HG03025 (cell line): ENCODE measurements around the gene GLRA1.
A peak's percentile ranks its signal among the peaks of the same experiment; 100 is the strongest.
"Not testable (repeated sequence)": the region's sequence is repeated elsewhere in the genome, so short reads cannot be mapped to it uniquely, and the experiment has no call there.

Experiments
- ATAC-seq: cut with Tn5 transposase; IDR thresholded peaks from one replicate; pipeline ENCODE4 v1.9.1; 2021; ENCODE audit warnings: mild to moderate bottlenecking, moderate library complexity; ENCODE audit not compliant: unreplicated experiment, low FRiP score

Gene GLRA1

GRCh38 chr5:151825445-151825844 lies 99.2 kb downstream of the GLRA1 start:
- peak; percentile 50 for ATAC-seq

- ATAC-seq = no peak
Measured at GRCh38 chr5:151822141-151822540, 102.5 kb downstream of the GLRA1 start.

- ATAC-seq = no peak
Measured at GRCh38 chr5:151820903-151821302, 103.7 kb downstream of the GLRA1 start.

DNA sequence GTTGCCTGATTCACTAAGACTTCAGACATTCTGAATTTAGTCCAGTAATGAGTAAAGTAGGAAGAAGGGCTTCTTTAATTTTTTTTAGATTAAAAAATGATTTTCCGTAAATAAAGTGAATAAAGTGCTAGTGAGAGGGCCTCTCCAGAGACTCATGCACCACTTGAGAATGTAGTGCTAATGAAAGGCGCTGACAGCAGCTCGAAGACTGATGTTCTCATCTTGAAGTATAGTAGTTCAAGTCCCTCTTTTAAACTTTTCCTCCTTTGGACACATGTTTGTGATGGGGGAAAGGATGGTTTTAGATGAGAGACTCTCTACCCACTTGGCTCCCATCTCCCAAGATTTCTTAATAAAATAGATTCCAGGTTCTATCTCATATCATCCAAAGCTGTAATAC lies 104.4 kb downstream of the GLRA1 start:
- no peak for ATAC-seq

- ATAC-seq = no peak
Measured at GRCh38 chr5:151819830-151820229, 104.8 kb downstream of the GLRA1 start.

GRCh38 chr5:151815051-151815450 lies 109.6 kb downstream of the GLRA1 start:
- ATAC-seq = no peak

DNA sequence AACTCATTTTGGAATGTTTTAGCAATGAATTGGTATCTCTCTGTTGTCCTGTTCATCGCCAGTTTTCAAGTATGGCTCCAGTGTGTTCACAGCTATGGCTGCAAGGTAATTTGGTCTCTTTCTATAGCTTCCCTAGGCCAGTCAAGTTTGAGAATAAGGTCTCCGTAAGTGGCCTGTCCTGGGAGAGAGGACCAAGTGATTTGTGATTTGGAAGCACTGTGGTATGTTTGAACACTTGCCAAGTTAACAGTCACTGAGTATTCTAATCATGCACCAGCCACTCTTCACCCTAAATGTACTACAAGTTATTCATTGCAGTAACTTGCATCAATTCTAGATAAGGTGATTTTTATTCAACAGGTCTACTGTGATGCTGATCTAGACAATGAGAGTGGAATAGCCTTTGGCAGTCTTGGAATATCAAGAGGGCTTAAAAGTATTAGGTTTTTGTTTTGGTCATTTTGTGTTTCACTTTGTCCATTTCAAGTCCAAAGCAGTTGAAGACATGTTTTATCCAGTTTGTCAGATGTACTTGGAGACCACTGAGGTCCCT lies 111.8 kb downstream of the GLRA1 start:
- no peak for ATAC-seq

DNA sequence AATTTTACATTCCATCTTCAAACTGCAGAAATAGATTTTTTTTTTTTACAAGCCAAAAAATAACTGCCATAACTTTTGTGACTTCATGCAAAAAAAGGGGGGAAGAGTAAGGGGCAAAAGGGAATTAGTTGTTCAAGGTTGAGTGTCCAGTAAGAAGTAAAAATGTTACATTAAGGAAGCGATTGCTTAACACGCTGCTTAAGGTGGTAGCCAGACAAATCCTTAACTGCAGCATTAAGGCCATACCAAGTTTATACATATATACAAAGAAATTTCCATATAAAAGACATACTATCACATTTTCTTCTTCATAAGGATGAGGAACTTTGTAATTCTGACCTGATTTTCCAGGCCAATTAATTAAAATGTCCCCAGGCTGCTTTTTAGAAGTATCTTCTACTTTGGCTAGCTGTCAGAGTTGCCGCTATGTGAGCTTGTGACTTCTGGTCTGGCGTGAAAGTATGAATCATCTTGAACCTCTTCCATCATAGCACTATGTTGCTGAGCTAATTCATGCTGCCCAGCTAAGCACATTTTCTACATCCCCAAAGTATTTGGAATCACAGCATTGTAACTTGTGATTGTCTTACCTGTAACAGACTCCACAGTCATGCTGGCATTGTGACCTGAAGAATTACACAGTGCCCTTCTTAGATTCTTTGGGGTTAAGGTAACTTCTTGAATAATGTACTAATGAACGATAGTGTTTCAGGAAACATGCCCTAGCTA lies 112.9 kb downstream of the GLRA1 start:
- no peak for ATAC-seq

GRCh38 chr5:151810897-151811296 lies 113.8 kb downstream of the GLRA1 start:
- ATAC-seq = no peak

- ATAC-seq = no peak
Measured at GRCh38 chr5:151810449-151810848, 114.2 kb downstream of the GLRA1 start.

GRCh38 chr5:151808451-151809169 lies 116.0 kb downstream of the GLRA1 start:
- ATAC-seq = no peak

DNA sequence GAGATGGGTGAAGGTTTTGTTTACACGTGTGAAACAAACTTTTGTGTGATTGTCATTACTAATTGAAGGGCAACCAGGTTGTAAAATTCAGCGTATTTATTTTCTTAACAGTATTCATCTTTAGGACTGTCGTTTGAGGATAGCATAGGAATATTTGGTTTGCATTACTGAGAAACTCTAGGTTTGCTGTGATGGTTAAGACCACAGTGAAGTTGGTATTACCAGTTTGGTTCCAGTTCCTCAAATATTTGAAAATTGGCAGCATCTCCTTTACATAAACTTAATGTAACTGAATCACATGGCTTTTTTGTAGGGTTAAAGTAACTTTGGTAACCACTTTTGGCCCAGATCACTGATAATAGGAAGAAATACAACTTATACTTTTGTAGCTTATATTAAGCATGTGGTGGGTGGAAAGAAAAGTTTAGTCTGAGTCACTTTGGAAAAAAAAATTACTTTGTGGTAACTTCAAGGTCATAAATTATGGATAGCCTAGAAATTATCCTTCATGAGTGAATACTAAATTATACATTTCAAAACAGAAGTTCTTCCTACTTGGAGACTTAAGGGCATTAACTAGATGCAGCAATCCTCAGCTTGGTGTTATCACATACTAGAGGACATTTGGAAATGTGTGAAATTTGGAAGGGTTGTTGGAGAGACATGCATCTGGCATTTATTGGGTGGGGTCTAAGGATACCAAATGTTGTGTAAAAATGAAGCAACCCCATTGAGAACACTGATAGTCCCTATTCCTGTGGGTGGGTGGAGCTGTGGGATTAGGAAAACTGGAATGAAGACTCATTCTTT lies 119.0 kb downstream of the GLRA1 start:
- no peak for ATAC-seq

- ATAC-seq = no peak
Measured at GRCh38 chr5:151800532-151800931, 124.1 kb downstream of the GLRA1 start.

DNA sequence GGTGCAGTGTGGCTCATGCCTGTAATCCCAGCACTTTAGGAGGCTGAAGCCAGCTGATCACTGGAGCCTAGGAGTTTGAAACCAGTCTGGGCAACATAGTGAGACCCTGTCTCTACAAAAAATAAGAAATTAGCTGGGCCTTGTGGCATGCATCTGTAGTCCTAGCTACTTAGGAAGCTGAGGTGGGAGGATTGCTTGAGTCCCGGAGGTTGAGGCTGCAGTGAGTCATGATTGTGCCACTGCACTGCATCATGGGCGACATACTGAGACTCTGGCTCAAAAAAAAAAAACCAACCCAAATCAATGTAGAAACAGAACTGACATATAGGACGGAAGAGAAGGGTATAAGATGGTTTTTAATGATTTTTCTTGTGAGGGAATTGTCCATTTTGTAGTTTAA lies 125.2 kb downstream of the GLRA1 start:
- ATAC-seq = no peak

DNA sequence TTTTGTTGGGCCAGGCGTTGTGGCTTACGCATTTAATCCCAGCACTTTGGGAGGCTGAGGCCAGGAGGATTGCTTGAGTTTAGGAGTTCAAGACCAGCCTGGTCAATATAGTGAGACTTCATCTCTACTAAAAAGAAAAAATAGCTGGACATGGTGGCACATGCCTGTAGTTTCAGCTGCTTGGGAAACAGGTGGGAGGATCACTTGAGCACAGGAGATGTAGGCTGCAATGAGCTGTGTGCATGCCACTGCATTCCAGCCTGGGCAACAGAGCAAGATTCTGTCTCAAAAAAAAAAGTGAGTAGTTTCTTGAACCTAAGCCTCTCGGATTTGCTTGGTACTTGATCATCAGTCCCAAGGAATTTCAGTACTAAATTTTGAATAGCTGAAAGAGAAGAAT lies 126.0 kb downstream of the GLRA1 start:
- no peak for ATAC-seq

DNA sequence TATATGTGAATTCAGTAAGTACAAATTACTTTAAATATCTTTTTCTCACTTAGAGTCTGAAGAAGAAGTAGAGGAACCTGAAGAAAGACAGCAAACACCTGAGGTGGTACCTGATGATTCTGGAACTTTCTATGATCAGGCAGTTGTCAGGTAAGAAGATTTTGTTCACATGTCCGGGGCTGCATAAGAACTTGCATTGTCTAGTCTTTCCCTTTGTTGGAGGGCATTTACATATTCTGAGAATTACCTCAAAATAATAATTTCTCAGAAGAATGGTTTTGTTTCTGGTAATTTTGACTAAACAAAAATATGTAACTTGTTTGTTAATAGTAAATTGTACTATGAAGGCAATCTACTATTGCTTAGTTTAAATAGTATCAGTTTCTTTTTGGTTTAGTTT lies 129.2 kb downstream of the GLRA1 start:
- ATAC-seq = no peak

- ATAC-seq = no peak
Measured at GRCh38 chr5:151793358-151793757, 131.3 kb downstream of the GLRA1 start.

DNA sequence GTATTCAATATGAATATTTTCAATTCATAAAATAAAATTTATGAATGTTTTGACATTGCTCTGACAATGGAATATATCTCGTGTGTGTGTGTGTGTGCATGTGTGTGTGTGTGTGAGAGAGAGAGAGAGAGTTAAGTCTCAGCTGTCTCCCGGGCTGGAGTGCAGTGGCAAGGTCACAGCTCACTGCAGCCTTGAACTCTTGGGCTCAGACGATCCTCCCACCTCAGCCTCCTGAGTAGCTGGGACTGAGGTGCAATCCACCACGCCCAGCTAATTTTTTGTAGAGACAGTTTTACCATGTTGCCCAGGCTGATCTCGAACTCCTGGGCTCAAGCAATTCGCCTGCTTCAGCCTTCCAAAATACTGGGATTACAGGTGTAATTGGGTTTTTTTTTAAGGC lies 136.8 kb downstream of the GLRA1 start:
- no peak for ATAC-seq

DNA sequence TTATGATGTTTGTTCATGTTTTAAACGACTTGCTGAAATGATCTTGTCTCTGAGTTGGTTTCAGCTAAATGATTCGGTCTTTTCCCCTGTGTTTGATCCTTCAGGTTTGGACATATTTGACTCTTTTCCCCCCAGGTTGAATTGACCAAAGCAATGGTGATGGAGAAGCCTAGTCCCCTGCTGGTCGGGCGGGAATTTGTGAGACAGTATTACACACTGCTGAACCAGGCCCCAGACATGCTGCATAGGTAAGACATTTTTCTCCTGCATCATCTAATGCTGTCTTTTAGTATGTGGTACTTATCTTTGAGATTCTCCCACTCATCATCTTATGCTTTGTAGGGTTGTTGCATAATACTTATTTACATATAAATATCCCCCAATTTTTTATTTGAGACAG lies 138.2 kb downstream of the GLRA1 start:
- ATAC-seq = no peak

DNA sequence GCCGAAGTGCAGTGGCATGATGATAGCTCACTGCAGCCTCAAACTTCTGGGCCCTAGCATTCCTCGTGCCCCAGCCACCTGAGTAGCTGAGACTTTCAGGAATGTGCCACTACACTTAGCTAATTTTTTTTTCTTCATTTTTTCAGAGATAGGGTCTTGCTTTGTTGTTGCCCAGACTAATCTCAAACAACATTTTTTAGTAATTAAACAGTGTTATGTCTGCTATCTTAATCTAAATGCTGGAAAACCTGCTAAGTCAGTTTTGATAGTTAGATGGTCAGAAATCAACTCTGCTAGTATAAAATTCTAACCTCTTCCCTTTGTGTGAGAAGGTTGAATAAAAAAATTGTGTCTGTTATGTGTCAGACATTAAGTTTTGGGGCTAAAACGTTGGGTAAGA lies 140.5 kb downstream of the GLRA1 start:
- no peak for ATAC-seq

GRCh38 chr5:151783664-151784063 lies 141.0 kb downstream of the GLRA1 start:
- not testable (repeated sequence) for ATAC-seq
